ENCODE data around the gene LRRC4.
A peak's percentile ranks its signal among the peaks of the same experiment; 100 is the strongest.

LRRC4 gene

DNA sequence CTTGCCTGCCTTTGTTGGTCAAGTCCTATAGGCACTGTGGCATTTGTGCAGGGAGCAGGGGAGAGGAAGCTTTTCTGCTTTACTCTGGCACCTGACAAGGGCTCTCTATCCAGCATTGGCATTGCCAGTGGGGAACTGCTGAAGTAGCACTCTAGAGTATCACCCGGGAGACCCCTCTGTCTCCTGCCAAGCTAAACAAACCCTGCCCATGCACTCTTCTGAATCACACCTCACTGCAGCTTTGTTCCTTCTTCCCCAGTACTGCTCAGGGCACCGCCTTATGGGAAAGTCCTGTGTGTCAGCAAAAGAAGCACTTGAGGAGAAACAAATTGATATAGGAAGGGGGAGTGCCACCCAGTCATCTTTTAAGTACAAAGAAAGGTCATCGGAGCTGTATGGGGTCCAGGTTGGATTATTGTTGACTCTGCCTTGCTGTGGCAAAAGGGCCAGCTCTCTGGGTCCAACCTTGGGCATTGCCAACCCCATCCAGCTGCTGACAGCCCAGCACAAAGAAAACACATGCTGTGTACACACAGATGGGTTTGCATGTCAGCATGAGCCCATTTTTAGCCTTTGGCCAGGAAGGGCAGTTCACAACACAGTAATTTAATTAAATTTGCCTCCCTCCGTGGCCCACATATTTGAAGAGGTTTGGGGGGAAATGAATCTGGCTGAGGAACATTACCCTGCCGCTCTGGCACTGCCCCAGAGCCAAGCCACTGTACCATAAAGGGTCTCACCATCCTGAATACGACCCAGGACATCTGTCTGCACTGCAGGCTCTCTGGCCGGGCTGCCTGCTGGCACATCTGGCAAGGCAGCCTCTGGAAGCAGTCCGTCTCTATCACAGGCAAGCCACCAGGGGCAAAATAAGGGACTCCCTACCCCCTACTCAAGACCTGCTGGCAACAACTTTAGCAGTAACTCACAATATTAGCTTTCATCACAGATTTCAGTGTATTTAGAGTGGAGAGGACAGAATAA lies 13.1 kb downstream of the LRRC4 start:
- H3K27me3 ChIP-seq (ENCODE audit: insufficient read depth, poor library complexity, severe bottlenecking) = no peaks in the 10 kb centered on the region
- TF ChIP-seq CTCF (IDR thresholded peaks at IDR 0.05; ENCODE audit: poor library complexity, severe bottlenecking) = no peak
- peaks cover 3% of the 10 kb centered on the region; the same call in 1 of the 2 replicates for H3K36me3 ChIP-seq (ENCODE audit: low read depth)
- DNase-seq (ENCODE audit: low spot score) (no peak), ATAC-seq (ENCODE audit: low read depth) (peak; percentile 36; the same call in 2 of the 3 replicates)
- no peak overlapping the region for H3K27ac ChIP-seq (ENCODE audit: poor library complexity, severe bottlenecking)
- peaks cover 31% of the 10 kb centered on the region for H3K4me1 ChIP-seq (ENCODE audit: insufficient read depth, poor library complexity, severe bottlenecking)
- H3K4me3 ChIP-seq (ENCODE audit: severe bottlenecking) = no peak overlapping the region
- no peaks in the 10 kb centered on the region for H3K9me3 ChIP-seq (ENCODE audit: severe bottlenecking)

GRCh38 chr7:128017460-128017859 lies 13.8 kb downstream of the LRRC4 start:
- H3K4me1 ChIP-seq (ENCODE audit: insufficient read depth, poor library complexity, severe bottlenecking) = peaks cover 24% of the 10 kb centered on the region
- H3K27me3 ChIP-seq (ENCODE audit: insufficient read depth, poor library complexity, severe bottlenecking) = no peaks in the 10 kb centered on the region
- no peaks in the 10 kb centered on the region for H3K9me3 ChIP-seq (ENCODE audit: severe bottlenecking)
- H3K36me3 ChIP-seq (ENCODE audit: low read depth) = peaks cover 3% of the 10 kb centered on the region; the same call in 1 of the 2 replicates
- no peak for DNase-seq (ENCODE audit: low spot score)
- no peak overlapping the region for H3K4me3 ChIP-seq (ENCODE audit: severe bottlenecking)
- no peak overlapping the region for H3K27ac ChIP-seq (ENCODE audit: poor library complexity, severe bottlenecking)
- peak; percentile 5 for TF ChIP-seq CTCF (IDR thresholded peaks at IDR 0.05; ENCODE audit: poor library complexity, severe bottlenecking)
- no peak for ATAC-seq (ENCODE audit: low read depth)

DNA sequence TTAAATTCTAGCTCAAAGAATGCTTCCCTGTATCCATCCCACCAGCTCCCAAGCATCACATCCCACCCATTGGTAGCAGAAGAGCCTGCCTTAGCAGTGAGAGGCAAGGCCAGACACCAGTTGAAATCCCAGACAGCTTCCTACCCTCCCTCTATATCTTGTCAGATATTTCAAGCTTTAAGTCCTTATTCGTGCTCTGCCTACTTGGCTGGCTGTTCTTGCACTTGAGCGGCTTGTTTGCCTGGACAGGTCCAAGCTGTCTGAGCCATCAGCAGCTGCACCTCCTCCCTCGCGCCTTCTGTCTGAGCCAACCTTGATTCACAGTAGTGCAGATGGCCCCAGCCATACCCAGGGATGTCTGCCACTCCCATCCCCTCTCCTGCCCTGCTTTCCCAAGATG lies 16.4 kb downstream of the LRRC4 start:
- Histone ChIP-seq H3K4me1 (ENCODE audit: insufficient read depth, poor library complexity, severe bottlenecking) (peaks cover 7% of the 10 kb centered on the region), H3K27me3 (ENCODE audit: insufficient read depth, poor library complexity, severe bottlenecking) (no peaks in the 10 kb centered on the region), H3K9me3 (ENCODE audit: severe bottlenecking) (no peaks in the 10 kb centered on the region), H3K36me3 (ENCODE audit: low read depth) (peaks cover 3% of the 10 kb centered on the region; the same call in 1 of the 2 replicates), H3K27ac (ENCODE audit: poor library complexity, severe bottlenecking) (no peak overlapping the region), H3K4me3 (ENCODE audit: severe bottlenecking) (no peak overlapping the region)
- TF ChIP-seq CTCF (IDR thresholded peaks at IDR 0.05; ENCODE audit: poor library complexity, severe bottlenecking) = no peak
- peak; percentile 32; the same call in 1 of the 3 replicates for ATAC-seq (ENCODE audit: low read depth)
- no peak for DNase-seq (ENCODE audit: low spot score)

DNA sequence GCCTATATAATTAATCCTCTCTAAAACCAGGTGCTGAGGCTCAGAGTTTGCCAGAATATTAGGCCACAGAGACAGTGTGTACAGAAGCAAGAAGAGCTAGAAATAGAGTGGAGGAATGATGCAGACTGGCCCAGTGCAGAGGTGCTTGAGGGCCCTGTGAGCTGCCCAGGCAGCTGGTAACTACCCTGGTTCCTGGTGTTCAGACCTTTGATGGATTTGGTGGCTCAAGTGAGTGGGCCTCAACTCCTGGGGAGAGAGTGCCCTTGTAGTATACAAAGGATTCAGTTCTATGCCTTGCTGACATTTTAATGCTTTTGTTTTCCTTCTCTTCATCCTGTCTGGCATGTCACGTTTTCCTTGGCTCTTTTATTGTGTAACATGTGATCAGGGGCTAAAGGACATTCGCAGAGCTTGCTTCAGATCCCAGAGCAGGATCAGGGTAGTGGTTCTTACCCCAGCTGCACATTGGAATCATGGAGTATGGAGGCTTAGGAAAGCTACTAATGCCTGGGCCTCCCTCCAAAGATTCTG lies 20.0 kb downstream of the LRRC4 start:
- Histone ChIP-seq H3K36me3 (ENCODE audit: low read depth) (peaks cover 3% of the 10 kb centered on the region; the same call in 1 of the 2 replicates), H3K27me3 (ENCODE audit: insufficient read depth, poor library complexity, severe bottlenecking) (no peaks in the 10 kb centered on the region), H3K9me3 (ENCODE audit: severe bottlenecking) (no peaks in the 10 kb centered on the region), H3K4me3 (ENCODE audit: severe bottlenecking) (no peak overlapping the region), H3K27ac (ENCODE audit: poor library complexity, severe bottlenecking) (no peak overlapping the region), H3K4me1 (ENCODE audit: insufficient read depth, poor library complexity, severe bottlenecking) (no peaks in the 10 kb centered on the region)
- DNase-seq (ENCODE audit: low spot score) (no peak), ATAC-seq (ENCODE audit: low read depth) (no peak)
- no peak for TF ChIP-seq CTCF (IDR thresholded peaks at IDR 0.05; ENCODE audit: poor library complexity, severe bottlenecking)

All from RWPE2 (cell line).